ENCODE measurements around the gene ZC2HC1C. TPM values are rescaled to one million over a fixed set of nuclear protein-coding genes. Genes with fewer than 3 reads are reported as not detected.
A peak's percentile ranks its signal among the peaks of the same experiment; 100 is the strongest.

ZC2HC1C gene
- polyA plus RNA-seq, 2 of the 4 experiments (the other 2 are of a cell fraction): 2.7 to 3.9 TPM

- H3K27ac ChIP-seq: peak overlapping the region; percentile 7 to 40; a peak in 3 of 6 replicates
- peaks cover 56% of the 10 kb centered on the region for H3K4me1 ChIP-seq
- POLR2A ChIA-PET: interaction anchor here (0.7 kb wide), 1 partner anchor 36 kb away, joined by 4 read pairs; no protein-coding TSS in a partner anchor
- DNase-seq (ENCODE audit: low read depth in 1 of 2, low spot score in 1 of 2) (no peak), ATAC-seq (no peak), FAIRE-seq (no peak)
- WGBS (ENCODE audit: missing lambda C conversion rate): 15% methylated on average over 2 of the region's 2 CpGs
- no peak overlapping the region for H3K4me3 ChIP-seq
- TF ChIP-seq ZNF302 (CRISPR knock-in tag; IDR thresholded peaks at IDR 0.05) (no peak), TFCP2L1 (CRISPR knock-in tag; IDR thresholded peaks at IDR 0.05) (no peak), ATOH8 (CRISPR knock-in tag; IDR thresholded peaks at IDR 0.05; ENCODE audit: low read depth) (no peak), FOSL2 (IDR thresholded peaks at IDR 0.05) (no peak), FOSL2 (CRISPR knock-in tag; IDR thresholded peaks at IDR 0.05) (no peak), NPAS2 (CRISPR knock-in tag; IDR thresholded peaks at IDR 0.05; ENCODE audit: borderline replicate concordance) (no peak), RAD21 (conservative IDR thresholded peaks at IDR 0.05 in 1 of 2, IDR thresholded peaks at IDR 0.05 in 1 of 2) (no peak), MYC (IDR thresholded peaks at IDR 0.05; ENCODE audit: borderline replicate concordance, low read length) (no peak), POLR2AphosphoS2 (conservative IDR thresholded peaks at IDR 0.05; ENCODE audit: low read length) (no peak), SMC3 (IDR thresholded peaks at IDR 0.05) (no peak), NR3C1 (IDR thresholded peaks at IDR 0.05) (no peak)
- TF ChIP-seq, protein P1, sequence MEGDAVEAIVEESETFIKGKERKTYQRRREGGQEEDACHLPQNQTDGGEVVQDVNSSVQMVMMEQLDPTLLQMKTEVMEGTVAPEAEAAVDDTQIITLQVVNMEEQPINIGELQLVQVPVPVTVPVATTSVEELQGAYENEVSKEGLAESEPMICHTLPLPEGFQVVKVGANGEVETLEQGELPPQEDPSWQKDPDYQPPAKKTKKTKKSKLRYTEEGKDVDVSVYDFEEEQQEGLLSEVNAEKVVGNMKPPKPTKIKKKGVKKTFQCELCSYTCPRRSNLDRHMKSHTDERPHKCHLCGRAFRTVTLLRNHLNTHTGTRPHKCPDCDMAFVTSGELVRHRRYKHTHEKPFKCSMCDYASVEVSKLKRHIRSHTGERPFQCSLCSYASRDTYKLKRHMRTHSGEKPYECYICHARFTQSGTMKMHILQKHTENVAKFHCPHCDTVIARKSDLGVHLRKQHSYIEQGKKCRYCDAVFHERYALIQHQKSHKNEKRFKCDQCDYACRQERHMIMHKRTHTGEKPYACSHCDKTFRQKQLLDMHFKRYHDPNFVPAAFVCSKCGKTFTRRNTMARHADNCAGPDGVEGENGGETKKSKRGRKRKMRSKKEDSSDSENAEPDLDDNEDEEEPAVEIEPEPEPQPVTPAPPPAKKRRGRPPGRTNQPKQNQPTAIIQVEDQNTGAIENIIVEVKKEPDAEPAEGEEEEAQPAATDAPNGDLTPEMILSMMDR (IDR thresholded peaks at IDR 0.05): no peak
- TF ChIP-seq, protein P2, sequence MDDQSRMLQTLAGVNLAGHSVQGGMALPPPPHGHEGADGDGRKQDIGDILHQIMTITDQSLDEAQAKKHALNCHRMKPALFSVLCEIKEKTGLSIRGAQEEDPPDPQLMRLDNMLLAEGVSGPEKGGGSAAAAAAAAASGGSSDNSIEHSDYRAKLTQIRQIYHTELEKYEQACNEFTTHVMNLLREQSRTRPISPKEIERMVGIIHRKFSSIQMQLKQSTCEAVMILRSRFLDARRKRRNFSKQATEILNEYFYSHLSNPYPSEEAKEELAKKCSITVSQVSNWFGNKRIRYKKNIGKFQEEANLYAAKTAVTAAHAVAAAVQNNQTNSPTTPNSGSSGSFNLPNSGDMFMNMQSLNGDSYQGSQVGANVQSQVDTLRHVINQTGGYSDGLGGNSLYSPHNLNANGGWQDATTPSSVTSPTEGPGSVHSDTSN (IDR thresholded peaks at IDR 0.05): no peak
- TF ChIP-seq, protein P3, sequence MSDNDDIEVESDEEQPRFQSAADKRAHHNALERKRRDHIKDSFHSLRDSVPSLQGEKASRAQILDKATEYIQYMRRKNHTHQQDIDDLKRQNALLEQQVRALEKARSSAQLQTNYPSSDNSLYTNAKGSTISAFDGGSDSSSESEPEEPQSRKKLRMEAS (IDR thresholded peaks at IDR 0.05): no peak
- H3K9me3 ChIP-seq: no peaks in the 10 kb centered on the region
- CTCF ChIA-PET: interaction anchor here (0.9 to 2.5 kb wide), 5 partner anchors 19 to 138 kb away, joined by 3 to 8 read pairs (median 5); no protein-coding TSS in a partner anchor
- peak overlapping the region; percentile 32; the same call in 2 of the 3 replicates for H3K4me2 ChIP-seq
Observed at GRCh38 chr14:75044322-75044721, 25.1 kb upstream of the ZC2HC1C start.

DNA sequence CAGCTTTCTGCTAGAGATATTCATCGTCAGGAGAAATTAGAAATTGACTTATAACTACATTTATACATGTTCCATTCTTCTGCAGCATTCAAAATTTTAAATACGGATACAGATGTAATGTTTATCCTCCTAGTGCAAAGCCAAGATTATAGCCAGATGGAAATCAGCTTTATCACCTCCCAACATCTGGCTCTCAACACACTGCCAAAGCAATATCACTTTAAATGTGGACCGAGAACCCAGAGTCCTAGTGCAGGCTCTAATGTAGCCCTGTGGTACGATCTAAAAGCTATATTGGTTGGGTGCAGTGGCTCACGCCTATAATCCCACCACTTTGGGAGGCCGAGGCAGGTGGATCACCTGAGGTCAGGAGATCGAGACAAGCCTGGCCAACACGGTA, 24.7 kb upstream of the ZC2HC1C start:
- FAIRE-seq (no peak), DNase-seq (ENCODE audit: low read depth in 1 of 2, low spot score in 1 of 2) (no peak), ATAC-seq (no peak)
- WGBS (ENCODE audit: missing lambda C conversion rate): 82% methylated on average over 8 of the region's 8 CpGs
- H3K4me1 ChIP-seq: peaks cover 55% of the 10 kb centered on the region
- POLR2A ChIA-PET: interaction anchor here (0.7 kb wide), 1 partner anchor 36 kb away, joined by 4 read pairs; no protein-coding TSS in a partner anchor
- peak overlapping the region; percentile 7 to 52; a peak in 3 of 6 replicates for H3K27ac ChIP-seq
- peak overlapping the region; percentile 32; the same call in 2 of the 3 replicates for H3K4me2 ChIP-seq
- no peak overlapping the region for H3K4me3 ChIP-seq
- CTCF ChIA-PET: interaction anchor here (0.9 to 2.5 kb wide), 4 partner anchors 44 to 139 kb away, joined by 3 to 8 read pairs (median 6); no protein-coding TSS in a partner anchor
- no peaks in the 10 kb centered on the region for H3K9me3 ChIP-seq
- TF ChIP-seq ELK1 (IDR thresholded peaks at IDR 0.05; ENCODE audit: low read depth, low read length) (no peak), CBX2 (IDR thresholded peaks at IDR 0.05; ENCODE audit: borderline replicate concordance, low read depth) (no peak), E2F6 (IDR thresholded peaks at IDR 0.05; ENCODE audit: borderline replicate concordance, low read depth) (no peak), ZSCAN20 (CRISPR knock-in tag; IDR thresholded peaks at IDR 0.05) (no peak), EHMT2 (IDR thresholded peaks at IDR 0.05; ENCODE audit: low read depth) (no peak), MYC (IDR thresholded peaks at IDR 0.05; ENCODE audit: borderline replicate concordance, low read length) (no peak), HEYL (CRISPR knock-in tag; IDR thresholded peaks at IDR 0.05) (no peak), FOXS1 (CRISPR knock-in tag; IDR thresholded peaks at IDR 0.05) (no peak), GATA3 (IDR thresholded peaks at IDR 0.05; ENCODE audit: borderline replicate concordance) (no peak), RARB (CRISPR knock-in tag; IDR thresholded peaks at IDR 0.05) (no peak), ZC3H11A (IDR thresholded peaks at IDR 0.05) (no peak), HOXA7 (CRISPR knock-in tag; IDR thresholded peaks at IDR 0.05) (no peak), HMGXB4 (CRISPR knock-in tag; IDR thresholded peaks at IDR 0.05; ENCODE audit: borderline replicate concordance) (no peak), HOXB13 (CRISPR knock-in tag; IDR thresholded peaks at IDR 0.05; ENCODE audit: low read depth) (no peak)
- TF ChIP-seq, protein P1 (IDR thresholded peaks at IDR 0.05): no peak
